Endodermal cell (in vitro differentiated cells): ENCODE data around the gene MROH7. TPM values are rescaled to one million over a fixed set of nuclear protein-coding genes. Genes with fewer than 3 reads are reported as not detected.

Source experiments
- DNase-seq: peaks from one replicate; pipeline ENCODE4 v3.0.0-alpha.2; 2017
- H3K27ac ChIP-seq: 2 replicates; pipeline ENCODE4 v1.5.1; 2013; ENCODE audit warnings: mild to moderate bottlenecking, low read depth, low read length, moderate library complexity
- H3K27me3 ChIP-seq: 2 replicates; pipeline ENCODE4 v1.6.1; 2013; ENCODE audit warnings: mild to moderate bottlenecking, low read length, moderate library complexity; ENCODE audit not compliant: insufficient read depth, control insufficient read depth, poor library complexity, severe bottlenecking
- H3K36me3 ChIP-seq: 2 replicates; pipeline ENCODE4 v1.7.0; 2013; ENCODE audit warnings: mild to moderate bottlenecking, low read length, moderate library complexity; ENCODE audit not compliant: control insufficient read depth, insufficient read depth
- H3K4me1 ChIP-seq: one replicate; pipeline ENCODE4 v1.7.0; 2013; ENCODE audit warnings: low read length; ENCODE audit not compliant: control insufficient read depth, insufficient read depth
- H3K4me3 ChIP-seq: 2 replicates; pipeline ENCODE4 v1.5.1; 2013; ENCODE audit warnings: mild to moderate bottlenecking, low read length, moderate library complexity
- H3K9ac ChIP-seq: 2 replicates; pipeline ENCODE4 v1.6.1; 2013; ENCODE audit warnings: mild to moderate bottlenecking, low read length, moderate library complexity; ENCODE audit not compliant: poor library complexity, severe bottlenecking; ENCODE audit errors: extremely low read depth
- H3K9me3 ChIP-seq: 2 replicates; pipeline ENCODE4 v1.6.1; 2013; ENCODE audit warnings: mild to moderate bottlenecking, low read length, moderate library complexity; ENCODE audit not compliant: control insufficient read depth
- H3K27ac Mint-ChIP-seq: 2 replicates; pipeline ENCODE4 v1.8.0; 2020; ENCODE audit warnings: mixed read lengths
- H3K27me3 Mint-ChIP-seq: 2 replicates; pipeline ENCODE4 v1.8.0; 2021; ENCODE audit warnings: mild to moderate bottlenecking, mixed read lengths; ENCODE audit not compliant: insufficient read depth
- H3K36me3 Mint-ChIP-seq: 2 replicates; pipeline ENCODE4 v1.8.0; 2020; ENCODE audit warnings: low read depth, mixed read lengths
- H3K4me1 Mint-ChIP-seq: 2 replicates; pipeline ENCODE4 v1.8.0; 2020; ENCODE audit warnings: mixed read lengths
- H3K4me3 Mint-ChIP-seq: 2 replicates; pipeline ENCODE4 v1.8.0; 2020; ENCODE audit warnings: mild to moderate bottlenecking, moderate library complexity, mixed read lengths
- H3K9me3 Mint-ChIP-seq: 2 replicates; pipeline ENCODE4 v1.8.0; 2020; ENCODE audit warnings: mild to moderate bottlenecking, mixed read lengths
- WGBS, 2 experiments: methylation state at CpG; one replicate each; pipeline versions ENCODE4 v1.1.5 to v1.1.7; 2013; ENCODE audit warnings: missing lambda C conversion rate in 2 of 2, mixed read lengths in 1 of 2; ENCODE audit not compliant: insufficient coverage in 1 of 2, insufficient read length in 1 of 2; 5-methylcytosine and 5-hydroxymethylcytosine counted together
- total RNA-seq, 2 donors: library from RNA; stranded (reverse); fragmentation: NEBNext Ultra II Directional in 1 of 2; extraction: Animal tissue kit (Norgen Biotek cat#: 25700) in 1 of 2; gene quantifications; 2 replicates in 1 of 2; 3 replicates in 1 of 2; pipeline ENCODE4 v1.2.1, GENCODE V29; 2021
- TF ChIP-seq, protein P1 (sequence below): fragments of 200-600 bp; sonication (generic); conservative IDR thresholded peaks from 2 replicates; pipeline ENCODE4 v1.5.0; 2021; ENCODE audit warnings: antibody characterized with exemption, mild to moderate bottlenecking

The MROH7 gene
- total RNA-seq, 2 donors from 2014 or later: 0.46 to 1.4 TPM

DNA sequence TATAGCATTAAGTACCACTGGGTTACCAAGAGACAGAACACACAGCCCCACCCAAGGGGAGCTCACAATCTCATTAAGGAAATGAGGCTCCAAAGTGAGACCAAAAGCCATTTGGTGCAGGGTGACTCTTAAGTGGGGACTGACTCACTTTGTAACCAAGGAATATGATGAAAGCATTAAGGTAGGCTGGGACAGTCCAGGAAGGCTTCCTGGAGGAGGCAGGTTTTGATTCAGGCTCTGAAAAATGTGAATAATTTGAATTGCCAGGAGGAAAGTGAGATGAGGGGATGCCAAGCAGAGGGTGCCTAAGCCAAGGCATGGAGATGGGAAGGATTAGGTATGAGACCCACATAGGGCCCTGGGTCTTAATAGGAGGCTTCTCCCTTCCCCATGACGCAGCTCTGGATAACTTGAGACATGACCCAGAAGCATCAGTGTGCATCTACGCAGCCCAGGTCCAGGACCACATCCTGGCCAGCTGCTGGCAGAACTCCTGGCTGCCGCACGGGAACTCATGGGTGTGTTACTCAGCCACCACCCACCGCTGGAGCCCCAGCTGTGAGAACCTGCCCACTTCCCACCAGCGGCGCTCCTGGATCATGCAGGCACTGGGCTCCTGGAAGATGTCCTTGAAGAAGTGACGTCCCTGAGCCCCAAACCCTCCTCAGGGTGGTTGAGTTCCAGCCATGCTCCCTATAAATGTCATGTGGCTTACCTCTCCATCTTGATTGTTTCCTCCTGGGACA lies 68.1 kb downstream of the MROH7 start:
- Mint-ChIP-seq H3K4me3 (no peak overlapping the region), H3K27me3 (peaks cover 42% of the 10 kb centered on the region), H3K27ac (no peak overlapping the region), H3K36me3 (no peaks in the 10 kb centered on the region), H3K9me3 (no peaks in the 10 kb centered on the region), H3K4me1 (peaks cover 9% of the 10 kb centered on the region)
- H3K9ac ChIP-seq: no peak overlapping the region
- 83 to 87% methylated on average over 8 of the region's 8 CpGs for WGBS, 2 experiments
- no peak overlapping the region for H3K27ac ChIP-seq
- no peaks in the 10 kb centered on the region for H3K36me3 ChIP-seq
- DNase-seq: no peak
- peaks cover 80% of the 10 kb centered on the region for H3K27me3 ChIP-seq
- H3K4me3 ChIP-seq: no peak overlapping the region
- TF ChIP-seq, protein P1, sequence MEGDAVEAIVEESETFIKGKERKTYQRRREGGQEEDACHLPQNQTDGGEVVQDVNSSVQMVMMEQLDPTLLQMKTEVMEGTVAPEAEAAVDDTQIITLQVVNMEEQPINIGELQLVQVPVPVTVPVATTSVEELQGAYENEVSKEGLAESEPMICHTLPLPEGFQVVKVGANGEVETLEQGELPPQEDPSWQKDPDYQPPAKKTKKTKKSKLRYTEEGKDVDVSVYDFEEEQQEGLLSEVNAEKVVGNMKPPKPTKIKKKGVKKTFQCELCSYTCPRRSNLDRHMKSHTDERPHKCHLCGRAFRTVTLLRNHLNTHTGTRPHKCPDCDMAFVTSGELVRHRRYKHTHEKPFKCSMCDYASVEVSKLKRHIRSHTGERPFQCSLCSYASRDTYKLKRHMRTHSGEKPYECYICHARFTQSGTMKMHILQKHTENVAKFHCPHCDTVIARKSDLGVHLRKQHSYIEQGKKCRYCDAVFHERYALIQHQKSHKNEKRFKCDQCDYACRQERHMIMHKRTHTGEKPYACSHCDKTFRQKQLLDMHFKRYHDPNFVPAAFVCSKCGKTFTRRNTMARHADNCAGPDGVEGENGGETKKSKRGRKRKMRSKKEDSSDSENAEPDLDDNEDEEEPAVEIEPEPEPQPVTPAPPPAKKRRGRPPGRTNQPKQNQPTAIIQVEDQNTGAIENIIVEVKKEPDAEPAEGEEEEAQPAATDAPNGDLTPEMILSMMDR: no peak
- no peaks in the 10 kb centered on the region for H3K9me3 ChIP-seq
- no peaks in the 10 kb centered on the region for H3K4me1 ChIP-seq

DNA sequence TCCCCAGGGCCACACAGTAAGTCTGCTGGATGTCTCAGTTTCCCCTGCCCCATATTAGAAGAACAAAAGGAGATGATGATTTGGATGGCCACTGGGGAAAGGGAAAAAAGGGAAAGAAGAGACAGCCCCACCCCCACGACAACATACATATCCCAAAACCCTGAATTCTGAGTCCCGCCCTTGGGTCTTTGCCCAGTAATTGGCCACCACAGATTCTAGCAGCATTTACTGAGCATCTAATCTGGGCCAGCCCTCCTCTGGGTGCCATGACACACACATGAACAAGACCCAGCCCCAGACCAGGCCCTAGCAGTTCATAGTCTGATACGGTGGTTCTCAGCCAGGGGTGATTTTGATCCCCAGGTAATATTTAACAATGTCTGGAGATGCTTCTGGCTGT lies 68.8 kb downstream of the MROH7 start:
- Histone ChIP-seq H3K4me3 (no peak overlapping the region), H3K9me3 (no peaks in the 10 kb centered on the region), H3K9ac (no peak overlapping the region), H3K4me1 (no peaks in the 10 kb centered on the region), H3K36me3 (no peaks in the 10 kb centered on the region), H3K27ac (no peak overlapping the region), H3K27me3 (peaks cover 80% of the 10 kb centered on the region)
- no peaks in the 10 kb centered on the region for H3K9me3 Mint-ChIP-seq
- TF ChIP-seq, protein P1: no peak
- no peak overlapping the region for H3K4me3 Mint-ChIP-seq
- H3K27me3 Mint-ChIP-seq: peaks cover 42% of the 10 kb centered on the region
- 86% methylated on average over 3 of the region's 3 CpGs; no CpG with 5 or more reads in 1 of the 2 experiments for WGBS, 2 experiments
- no peak overlapping the region for H3K27ac Mint-ChIP-seq
- no peaks in the 10 kb centered on the region for H3K36me3 Mint-ChIP-seq
- no peak for DNase-seq
- H3K4me1 Mint-ChIP-seq: peaks cover 12% of the 10 kb centered on the region

DNA sequence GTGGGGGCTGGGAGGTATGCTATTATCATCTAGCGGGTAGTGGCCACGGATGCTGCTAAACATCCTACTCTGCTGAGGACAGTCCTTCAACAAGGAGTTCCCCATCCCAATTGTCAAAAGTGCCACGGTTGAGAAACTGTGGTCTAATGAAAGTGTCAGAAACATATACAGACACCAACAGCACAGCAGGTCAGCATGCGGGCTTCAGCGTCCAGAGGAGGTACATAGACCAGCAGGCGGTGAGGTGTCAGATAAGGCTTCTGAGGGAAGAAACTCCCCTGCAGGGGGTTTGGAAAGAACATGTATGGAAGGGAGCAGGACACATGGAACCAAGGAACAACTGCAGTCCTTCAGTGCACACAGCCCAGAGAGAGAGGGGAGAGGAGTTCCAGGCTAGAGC lies 69.3 kb downstream of the MROH7 start:
- Histone ChIP-seq H3K36me3 (no peaks in the 10 kb centered on the region), H3K27ac (no peak overlapping the region), H3K4me1 (no peaks in the 10 kb centered on the region), H3K9ac (no peak overlapping the region), H3K27me3 (peaks cover 77% of the 10 kb centered on the region), H3K9me3 (no peaks in the 10 kb centered on the region), H3K4me3 (no peak overlapping the region)
- Mint-ChIP-seq H3K9me3 (no peaks in the 10 kb centered on the region), H3K27me3 (peaks cover 42% of the 10 kb centered on the region), H3K27ac (no peak overlapping the region), H3K4me3 (no peak overlapping the region), H3K36me3 (no peaks in the 10 kb centered on the region), H3K4me1 (peaks cover 12% of the 10 kb centered on the region)
- DNase-seq: no peak
- TF ChIP-seq, protein P1: no peak
- 85 to 95% methylated on average over 3 to 6 of the region's 6 CpGs for WGBS, 2 experiments
